RWPE2 (cell line): ENCODE results near the gene SETBP1.
A peak's percentile ranks its signal among the peaks of the same experiment; 100 is the strongest.

Source experiments
- ATAC-seq: fragments of 200-7000 bp; cut with Tn5 transposase; 3 replicates; pipeline ENCODE4 v1.9.1; 2021; ENCODE audit warnings: low read depth
- DNase-seq: peaks from one replicate; pipeline ENCODE4 v3.0.0-alpha.2; 2020; ENCODE audit warnings: low spot score
- H3K27ac ChIP-seq: fragments of 450-650 bp; 2 replicates; pipeline ENCODE4 v1.5.1; 2017; ENCODE audit warnings: mild to moderate bottlenecking; ENCODE audit not compliant: poor library complexity, severe bottlenecking
- H3K27me3 ChIP-seq: fragments of 250-450 bp; sonication (Bioruptor Pico); 2 replicates; pipeline ENCODE4 v1.5.1; 2021; ENCODE audit warnings: mild to moderate bottlenecking, moderate library complexity; ENCODE audit not compliant: insufficient read depth, poor library complexity, severe bottlenecking
- H3K36me3 ChIP-seq: fragments of 250-450 bp; sonication (Bioruptor Pico); 2 replicates; pipeline ENCODE4 v1.5.1; 2020; ENCODE audit warnings: low read depth, mild to moderate bottlenecking, moderate library complexity
- H3K4me1 ChIP-seq: fragments of 250-450 bp; sonication (Bioruptor Pico); 2 replicates; pipeline ENCODE4 v1.5.1; 2021; ENCODE audit warnings: mild to moderate bottlenecking, moderate library complexity; ENCODE audit not compliant: insufficient read depth, poor library complexity, severe bottlenecking
- H3K4me3 ChIP-seq: fragments of 250-450 bp; sonication (Bioruptor Pico); 2 replicates; pipeline ENCODE4 v1.5.1; 2021; ENCODE audit warnings: mild to moderate bottlenecking, moderate library complexity; ENCODE audit not compliant: severe bottlenecking
- H3K9me3 ChIP-seq: fragments of 250-450 bp; sonication (Bioruptor Pico); 2 replicates; pipeline ENCODE4 v1.5.1; 2021; ENCODE audit warnings: mild to moderate bottlenecking, moderate library complexity; ENCODE audit not compliant: severe bottlenecking
- TF ChIP-seq, protein P1 (sequence below): fragments of 450-650 bp; IDR thresholded peaks from one replicate; pipeline ENCODE4 v1.5.1; 2017; ENCODE audit warnings: mild to moderate bottlenecking, moderate library complexity; ENCODE audit not compliant: poor library complexity, severe bottlenecking

Gene SETBP1

DNA sequence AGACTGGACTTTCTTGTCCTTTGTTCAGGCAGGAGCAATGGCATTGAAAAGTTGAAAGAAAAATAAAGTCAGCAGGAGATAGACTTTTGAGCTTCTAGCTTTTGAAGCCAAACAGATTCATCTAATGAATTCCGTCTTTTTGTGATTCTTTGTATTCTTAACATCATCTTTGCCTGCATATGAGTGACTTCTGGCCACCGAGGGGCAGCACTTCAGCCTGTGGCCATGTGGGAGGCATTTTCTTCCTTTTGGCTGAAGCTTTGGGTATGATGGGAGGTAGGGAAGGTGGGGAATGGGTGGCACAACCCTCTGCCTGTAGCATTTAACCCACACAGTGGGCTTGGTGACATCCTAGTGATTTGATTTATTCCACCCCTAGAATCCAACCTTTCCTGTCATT, 220.6 kb downstream of the SETBP1 start:
- TF ChIP-seq, protein P1, sequence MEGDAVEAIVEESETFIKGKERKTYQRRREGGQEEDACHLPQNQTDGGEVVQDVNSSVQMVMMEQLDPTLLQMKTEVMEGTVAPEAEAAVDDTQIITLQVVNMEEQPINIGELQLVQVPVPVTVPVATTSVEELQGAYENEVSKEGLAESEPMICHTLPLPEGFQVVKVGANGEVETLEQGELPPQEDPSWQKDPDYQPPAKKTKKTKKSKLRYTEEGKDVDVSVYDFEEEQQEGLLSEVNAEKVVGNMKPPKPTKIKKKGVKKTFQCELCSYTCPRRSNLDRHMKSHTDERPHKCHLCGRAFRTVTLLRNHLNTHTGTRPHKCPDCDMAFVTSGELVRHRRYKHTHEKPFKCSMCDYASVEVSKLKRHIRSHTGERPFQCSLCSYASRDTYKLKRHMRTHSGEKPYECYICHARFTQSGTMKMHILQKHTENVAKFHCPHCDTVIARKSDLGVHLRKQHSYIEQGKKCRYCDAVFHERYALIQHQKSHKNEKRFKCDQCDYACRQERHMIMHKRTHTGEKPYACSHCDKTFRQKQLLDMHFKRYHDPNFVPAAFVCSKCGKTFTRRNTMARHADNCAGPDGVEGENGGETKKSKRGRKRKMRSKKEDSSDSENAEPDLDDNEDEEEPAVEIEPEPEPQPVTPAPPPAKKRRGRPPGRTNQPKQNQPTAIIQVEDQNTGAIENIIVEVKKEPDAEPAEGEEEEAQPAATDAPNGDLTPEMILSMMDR = peak; percentile 37
- ATAC-seq = no peak
- no peak for DNase-seq

DNA sequence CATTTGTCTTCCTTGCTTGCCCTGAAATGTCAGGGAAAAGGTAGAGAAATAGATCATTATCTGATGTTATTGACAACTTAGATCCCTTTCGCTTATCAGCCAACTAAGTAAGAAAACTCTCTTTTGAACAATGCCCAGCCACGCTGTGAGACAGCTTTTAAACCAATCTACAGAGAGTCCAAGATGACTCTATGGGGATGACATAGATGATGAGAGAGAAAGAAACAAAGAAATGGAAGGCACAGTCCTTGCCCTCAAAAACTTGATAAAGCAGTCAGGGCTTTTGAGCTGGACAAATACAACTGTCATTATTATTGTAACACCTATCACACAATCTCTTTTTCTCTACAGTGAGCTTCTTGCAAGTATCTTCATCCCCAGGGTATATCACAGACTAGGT, 222.6 kb downstream of the SETBP1 start:
- TF ChIP-seq, protein P1 = no peak
- DNase-seq (no peak), ATAC-seq (no peak)
- H3K27me3 ChIP-seq = no peaks in the 10 kb centered on the region
- no peaks in the 10 kb centered on the region for H3K36me3 ChIP-seq
- no peak overlapping the region for H3K27ac ChIP-seq
- H3K4me3 ChIP-seq = no peak overlapping the region
- no peaks in the 10 kb centered on the region for H3K9me3 ChIP-seq
- peaks cover 13% of the 10 kb centered on the region for H3K4me1 ChIP-seq

More for the DNA sequence above, 220.6 kb downstream of the SETBP1 start:
- H3K9me3 ChIP-seq = no peaks in the 10 kb centered on the region
- H3K36me3 ChIP-seq = no peaks in the 10 kb centered on the region
- no peak overlapping the region for H3K27ac ChIP-seq
- no peaks in the 10 kb centered on the region for H3K27me3 ChIP-seq
- H3K4me3 ChIP-seq = no peak overlapping the region
- H3K4me1 ChIP-seq = peaks cover 13% of the 10 kb centered on the region

DNA sequence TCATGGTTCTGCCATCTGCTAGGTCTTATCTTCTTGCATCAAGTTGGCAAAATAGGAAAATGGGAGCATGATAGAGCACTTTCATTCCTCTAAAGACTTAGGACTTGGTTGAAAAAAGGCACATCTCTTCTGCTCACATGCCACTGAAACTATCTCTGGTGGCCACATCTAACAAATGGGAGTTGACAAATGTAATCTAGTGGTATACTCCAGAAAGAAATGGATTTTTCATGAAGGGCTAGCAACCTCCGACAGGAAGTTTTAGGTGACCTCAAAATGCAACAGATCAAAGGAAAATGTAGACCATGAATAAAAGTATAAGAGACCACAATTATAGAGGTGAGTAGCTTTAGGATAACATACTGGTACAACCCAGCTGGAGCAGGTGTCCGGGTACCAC, 224.1 kb downstream of the SETBP1 start:
- Histone ChIP-seq H3K27ac (no peak overlapping the region), H3K4me1 (peaks cover 7% of the 10 kb centered on the region), H3K36me3 (no peaks in the 10 kb centered on the region), H3K27me3 (no peaks in the 10 kb centered on the region), H3K4me3 (no peak overlapping the region), H3K9me3 (no peaks in the 10 kb centered on the region)
- ATAC-seq (no peak), DNase-seq (no peak)
- TF ChIP-seq, protein P1 = no peak

DNA sequence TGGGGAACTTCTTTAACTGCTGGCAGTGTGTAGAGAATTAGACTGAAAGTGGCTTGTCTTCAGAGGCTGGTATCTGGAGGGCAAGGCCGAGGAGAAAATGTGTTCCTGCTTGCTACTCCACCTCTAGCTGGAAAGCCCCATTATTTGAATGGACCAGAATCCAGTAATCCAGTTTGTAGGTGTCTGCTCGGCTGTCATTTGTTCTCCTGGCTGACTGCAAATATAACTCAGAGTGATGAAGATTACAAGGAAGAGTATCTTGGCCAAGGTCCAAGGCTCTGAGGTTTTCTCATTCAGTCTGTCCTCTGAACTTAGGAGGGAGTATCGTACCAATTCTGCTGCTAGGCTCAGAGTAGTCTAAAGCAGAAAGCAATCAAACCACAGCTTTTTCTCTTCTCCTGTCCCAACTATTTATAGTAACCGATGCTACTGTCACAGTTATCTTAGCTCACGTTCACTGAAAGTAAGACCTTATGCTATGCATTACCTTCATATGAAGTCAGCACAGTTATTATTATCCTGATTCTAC, 228.6 kb downstream of the SETBP1 start:
- Histone ChIP-seq H3K4me3 (no peak overlapping the region), H3K27ac (no peak overlapping the region), H3K9me3 (no peaks in the 10 kb centered on the region), H3K36me3 (no peaks in the 10 kb centered on the region), H3K4me1 (no peaks in the 10 kb centered on the region), H3K27me3 (no peaks in the 10 kb centered on the region)
- ATAC-seq = no peak
- TF ChIP-seq, protein P1 = no peak
- DNase-seq = no peak

DNA sequence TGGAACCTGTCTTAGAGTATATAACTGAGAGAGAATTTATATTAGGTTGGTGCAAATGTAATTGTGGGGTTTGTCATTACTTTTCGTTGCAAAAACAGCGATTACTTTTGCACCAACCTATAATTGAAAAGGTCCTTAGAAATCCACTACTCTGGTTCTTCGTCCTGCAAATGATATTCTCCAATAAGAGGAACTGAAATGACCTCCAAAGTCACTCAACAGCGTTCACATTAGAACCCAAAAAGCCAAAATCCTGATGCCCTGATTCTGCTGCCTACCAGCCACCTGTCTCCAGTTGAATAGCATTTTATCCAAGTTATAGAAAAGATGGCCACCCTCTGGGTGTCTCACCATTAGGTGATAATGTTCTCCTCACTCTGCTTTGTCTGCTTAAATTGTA, 230.6 kb downstream of the SETBP1 start:
- ATAC-seq = no peak
- Histone ChIP-seq H3K36me3 (no peaks in the 10 kb centered on the region), H3K9me3 (no peaks in the 10 kb centered on the region), H3K27me3 (no peaks in the 10 kb centered on the region), H3K4me3 (no peak overlapping the region), H3K4me1 (no peaks in the 10 kb centered on the region), H3K27ac (no peak overlapping the region)
- TF ChIP-seq, protein P1 = no peak
- DNase-seq = no peak
